Activated naive CD8-positive, alpha-beta T cell (primary cell): ENCODE results near the gene REM2.
A peak's percentile ranks its signal among the peaks of the same experiment; 100 is the strongest.
"Not testable (repeated sequence)": the region's sequence is repeated elsewhere in the genome, so short reads cannot be mapped to it uniquely, and the experiment has no call there.

ENCODE experiments used
- H3K27ac Mint-ChIP-seq: one replicate; pipeline ENCODE4 v1.8.0; 2021; ENCODE audit warnings: mixed read lengths
- H3K27me3 Mint-ChIP-seq: one replicate; pipeline ENCODE4 v1.8.0; 2021; ENCODE audit warnings: mixed read lengths
- H3K36me3 Mint-ChIP-seq: one replicate; pipeline ENCODE4 v1.8.0; 2021; ENCODE audit warnings: mixed read lengths
- H3K4me1 Mint-ChIP-seq: one replicate; pipeline ENCODE4 v1.8.0; 2021; ENCODE audit warnings: low read depth, mixed read lengths
- H3K4me3 Mint-ChIP-seq: one replicate; pipeline ENCODE4 v1.8.0; 2021; ENCODE audit warnings: mild to moderate bottlenecking, mixed read lengths
- H3K9me3 Mint-ChIP-seq: one replicate; pipeline ENCODE4 v1.8.0; 2021; ENCODE audit warnings: low read depth, mixed read lengths

Gene REM2

DNA sequence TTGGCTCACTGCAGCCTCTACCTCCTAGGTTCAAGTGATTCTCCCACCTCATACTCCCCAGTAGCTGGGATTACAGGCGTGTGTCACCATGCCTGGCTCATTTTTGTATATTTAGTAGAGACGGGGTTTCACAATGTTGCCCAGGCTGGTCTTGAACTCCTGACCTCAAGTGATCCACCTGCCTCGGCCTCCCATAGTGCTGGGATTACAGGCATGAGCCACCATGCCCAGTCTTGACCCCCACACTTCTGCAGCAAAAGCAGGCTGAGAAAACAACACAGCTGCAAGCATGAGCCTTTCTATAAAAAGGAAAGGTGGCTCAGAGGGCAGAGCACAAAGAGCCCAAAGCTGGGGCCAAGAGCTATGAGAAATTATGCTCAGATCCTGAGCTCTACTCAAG, 22.6 kb upstream of the REM2 start:
- not testable (repeated sequence) for H3K27ac Mint-ChIP-seq, H3K36me3 Mint-ChIP-seq, H3K9me3 Mint-ChIP-seq, H3K4me3 Mint-ChIP-seq
- peaks cover 12% of the 10 kb centered on the region for H3K27me3 Mint-ChIP-seq
- H3K4me1 Mint-ChIP-seq = peaks cover 24% of the 10 kb centered on the region

DNA sequence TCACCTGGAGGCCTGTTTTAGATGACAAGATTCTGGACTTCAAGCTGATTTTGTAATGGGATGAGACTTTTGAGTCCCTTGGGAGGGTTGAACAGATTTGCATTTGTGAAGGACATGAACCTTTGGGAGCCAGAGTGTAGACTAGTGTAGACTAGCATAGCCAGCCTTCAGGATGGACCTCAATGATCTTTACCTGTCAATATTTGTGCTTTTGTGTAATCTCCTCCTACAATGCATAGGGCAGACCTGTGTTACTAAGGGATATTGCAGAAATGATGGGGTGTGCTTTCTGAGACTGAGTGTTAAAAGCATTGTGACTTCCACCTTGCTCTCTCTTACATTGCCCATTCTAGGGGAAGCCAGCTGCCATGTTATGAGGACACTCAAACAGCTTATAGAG, 21.4 kb upstream of the REM2 start:
- Mint-ChIP-seq H3K4me1 (peaks cover 22% of the 10 kb centered on the region), H3K9me3 (no peaks in the 10 kb centered on the region), H3K4me3 (no peak overlapping the region), H3K27me3 (peaks cover 8% of the 10 kb centered on the region), H3K27ac (no peak overlapping the region), H3K36me3 (peaks cover 4% of the 10 kb centered on the region)

DNA sequence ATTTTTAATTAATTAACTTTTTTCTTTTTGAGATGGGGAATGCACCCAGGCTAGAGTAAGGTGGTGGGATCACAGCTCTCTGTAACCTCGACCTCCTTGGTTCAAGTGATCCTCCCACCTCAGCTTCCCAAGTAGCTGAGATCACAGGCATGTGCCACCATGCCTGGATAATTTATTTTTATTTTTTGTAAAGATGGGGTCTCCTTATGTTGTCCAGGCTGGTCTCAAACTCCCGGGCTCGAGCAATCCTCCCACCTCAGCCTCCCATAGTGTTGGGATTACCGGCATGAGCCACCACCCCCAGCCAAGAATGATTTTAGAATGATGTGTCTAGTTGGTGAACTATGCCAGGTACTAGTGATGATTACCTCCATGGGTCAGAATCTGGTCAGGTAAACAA, 18.0 kb upstream of the REM2 start:
- H3K36me3 Mint-ChIP-seq = peaks cover 4% of the 10 kb centered on the region
- no peak overlapping the region for H3K27ac Mint-ChIP-seq
- H3K4me1 Mint-ChIP-seq = peaks cover 8% of the 10 kb centered on the region
- H3K27me3 Mint-ChIP-seq = peaks cover 8% of the 10 kb centered on the region
- H3K4me3 Mint-ChIP-seq = no peak overlapping the region
- H3K9me3 Mint-ChIP-seq = no peaks in the 10 kb centered on the region

DNA sequence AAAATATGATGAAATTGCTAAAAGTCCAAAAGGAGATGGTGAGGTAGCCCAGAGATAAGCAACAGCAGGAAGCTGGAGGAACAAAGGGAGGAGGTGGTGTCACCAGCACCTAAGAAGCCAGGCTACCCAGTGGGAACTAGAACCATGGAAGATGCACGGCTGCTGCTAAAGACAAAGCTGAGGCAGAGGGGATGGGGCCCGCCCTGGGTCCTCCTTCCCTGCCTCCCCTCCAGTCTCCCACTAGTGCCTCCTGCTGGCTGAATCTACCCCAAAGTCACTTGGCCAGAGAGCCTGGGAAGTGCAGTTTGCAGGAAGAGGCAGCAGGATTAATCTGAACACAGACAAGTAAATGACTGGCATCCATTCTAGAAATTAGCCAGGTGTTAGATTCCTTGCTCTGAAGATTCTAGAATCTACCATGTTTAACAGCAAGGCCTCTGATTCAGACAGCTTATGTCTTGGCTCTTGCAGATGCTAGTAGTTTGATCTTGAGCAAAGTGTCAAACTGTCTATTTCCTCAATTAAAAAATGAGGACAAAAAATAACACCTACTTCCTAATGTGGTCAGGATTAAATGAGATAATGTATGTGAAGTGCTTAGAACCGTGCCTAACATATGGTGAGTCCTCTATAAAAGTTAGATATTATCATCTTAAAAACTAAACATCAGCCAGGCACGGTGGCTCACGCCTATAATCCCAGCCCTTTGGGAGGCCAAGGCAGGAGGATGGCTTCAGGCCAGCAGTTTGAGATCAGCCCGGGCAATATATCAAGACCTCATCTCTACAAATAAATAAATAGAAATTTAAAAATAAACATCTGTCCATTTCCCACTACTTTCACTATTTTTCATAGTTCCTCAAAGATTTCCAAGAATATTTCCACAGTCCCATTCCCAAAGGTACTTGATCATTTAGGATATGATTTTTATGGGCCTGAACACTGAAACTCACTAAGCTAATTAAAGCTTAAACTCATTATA, 17.3 kb upstream of the REM2 start:
- no peak overlapping the region for H3K4me3 Mint-ChIP-seq
- H3K4me1 Mint-ChIP-seq = peaks cover 13% of the 10 kb centered on the region
- H3K27ac Mint-ChIP-seq = no peak overlapping the region
- H3K27me3 Mint-ChIP-seq = peaks cover 8% of the 10 kb centered on the region
- H3K36me3 Mint-ChIP-seq = peaks cover 4% of the 10 kb centered on the region
- no peaks in the 10 kb centered on the region for H3K9me3 Mint-ChIP-seq

DNA sequence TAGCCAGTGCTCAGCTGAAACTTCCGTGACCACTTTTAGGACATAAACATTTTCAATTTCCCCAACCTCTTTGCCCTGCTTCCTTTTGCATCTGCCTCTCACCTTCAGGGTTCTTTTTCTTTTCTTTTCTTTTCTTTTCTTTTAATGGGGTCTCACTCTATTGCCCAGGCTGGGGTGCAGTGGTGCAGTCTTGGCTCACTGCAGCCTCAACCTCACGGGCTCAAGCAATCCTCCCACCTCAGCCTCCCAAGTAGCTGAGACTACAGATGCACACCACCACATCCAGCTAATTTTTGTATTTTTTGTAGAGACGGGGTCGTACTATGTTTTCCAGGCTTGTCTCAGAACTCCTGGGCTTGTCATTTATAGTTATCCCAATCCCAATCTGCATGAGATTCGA, 16.1 kb upstream of the REM2 start:
- Mint-ChIP-seq H3K36me3 (peaks cover 1% of the 10 kb centered on the region), H3K4me3 (no peak overlapping the region), H3K9me3 (no peaks in the 10 kb centered on the region), H3K27me3 (peaks cover 2% of the 10 kb centered on the region), H3K27ac (no peak overlapping the region), H3K4me1 (peaks cover 17% of the 10 kb centered on the region)

DNA sequence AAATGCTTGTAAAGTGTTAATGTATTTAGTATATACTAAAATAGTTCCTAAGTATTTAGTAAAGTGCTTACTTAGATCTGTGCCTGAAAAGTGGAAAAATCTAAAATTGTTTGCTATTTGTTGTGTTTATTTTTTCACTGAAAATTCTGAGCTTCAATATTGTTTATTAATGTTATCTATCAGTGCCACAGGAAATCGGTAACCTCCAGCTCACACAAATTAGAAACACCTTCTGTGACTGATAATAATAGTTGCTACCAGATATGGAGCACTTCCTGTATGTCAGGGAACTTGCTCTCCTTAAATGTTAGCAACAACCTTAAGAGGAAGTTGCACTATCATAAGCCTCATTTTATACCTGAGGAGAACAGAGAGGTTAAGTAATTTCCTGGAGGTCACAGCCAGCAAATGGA, 12.2 kb upstream of the REM2 start:
- Mint-ChIP-seq H3K36me3 (no peaks in the 10 kb centered on the region), H3K4me3 (peak overlapping the region; percentile 97), H3K9me3 (no peaks in the 10 kb centered on the region), H3K27ac (peak overlapping the region; percentile 98), H3K27me3 (no peaks in the 10 kb centered on the region), H3K4me1 (peaks cover 30% of the 10 kb centered on the region)

DNA sequence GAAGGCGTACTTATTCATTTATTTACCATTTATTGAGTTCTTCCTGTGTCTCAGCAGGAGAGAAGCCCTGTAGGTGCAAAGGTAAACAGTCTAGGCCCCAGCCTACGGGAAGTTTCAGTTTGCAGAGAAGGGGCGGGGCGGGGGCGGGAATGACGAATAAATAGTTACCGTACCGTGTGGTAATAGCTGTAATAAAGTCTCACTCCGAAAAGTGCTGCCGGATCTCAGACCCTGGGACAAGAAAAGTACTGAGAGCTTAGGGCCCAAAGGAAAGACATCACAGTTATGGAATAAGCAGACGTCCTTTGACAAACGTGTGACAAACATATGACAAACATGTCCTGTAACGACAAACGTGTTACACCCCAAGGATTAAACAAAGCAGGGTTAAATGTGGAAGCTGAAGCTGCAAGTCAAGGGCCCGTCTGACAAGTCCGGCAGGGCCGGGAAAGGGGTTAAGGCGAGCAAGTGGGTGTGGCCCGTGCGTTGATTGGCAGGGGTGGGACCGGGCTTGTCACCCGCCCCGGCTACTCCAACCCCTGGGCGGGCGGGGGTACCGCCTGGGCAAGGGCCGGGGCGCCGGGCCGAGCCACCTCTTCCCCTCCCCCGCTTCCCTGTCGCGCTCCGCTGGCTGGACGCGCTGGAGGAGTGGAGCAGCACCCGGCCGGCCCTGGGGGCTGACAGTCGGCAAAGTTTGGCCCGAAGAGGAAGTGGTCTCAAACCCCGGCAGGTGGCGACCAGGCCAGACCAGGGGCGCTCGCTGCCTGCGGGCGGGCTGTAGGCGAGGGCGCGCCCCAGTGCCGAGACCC, 11.6 kb upstream of the REM2 start, which contains the start of gene LRP10:
Gene LRP10, plus strand, starts transcription at position 517 of the 809 bp plus-strand sequence. CDS start 564 bp downstream, outside the sequence.
- Mint-ChIP-seq H3K4me3 (peak within 1 kb of the TSS; percentile 97), H3K27me3 (no peaks in the 10 kb centered on the region), H3K27ac (peak within 1 kb of the TSS; percentile 98), H3K9me3 (no peaks in the 10 kb centered on the region), H3K36me3 (no peaks in the 10 kb centered on the region), H3K4me1 (peaks cover 33% of the 10 kb centered on the region)

DNA sequence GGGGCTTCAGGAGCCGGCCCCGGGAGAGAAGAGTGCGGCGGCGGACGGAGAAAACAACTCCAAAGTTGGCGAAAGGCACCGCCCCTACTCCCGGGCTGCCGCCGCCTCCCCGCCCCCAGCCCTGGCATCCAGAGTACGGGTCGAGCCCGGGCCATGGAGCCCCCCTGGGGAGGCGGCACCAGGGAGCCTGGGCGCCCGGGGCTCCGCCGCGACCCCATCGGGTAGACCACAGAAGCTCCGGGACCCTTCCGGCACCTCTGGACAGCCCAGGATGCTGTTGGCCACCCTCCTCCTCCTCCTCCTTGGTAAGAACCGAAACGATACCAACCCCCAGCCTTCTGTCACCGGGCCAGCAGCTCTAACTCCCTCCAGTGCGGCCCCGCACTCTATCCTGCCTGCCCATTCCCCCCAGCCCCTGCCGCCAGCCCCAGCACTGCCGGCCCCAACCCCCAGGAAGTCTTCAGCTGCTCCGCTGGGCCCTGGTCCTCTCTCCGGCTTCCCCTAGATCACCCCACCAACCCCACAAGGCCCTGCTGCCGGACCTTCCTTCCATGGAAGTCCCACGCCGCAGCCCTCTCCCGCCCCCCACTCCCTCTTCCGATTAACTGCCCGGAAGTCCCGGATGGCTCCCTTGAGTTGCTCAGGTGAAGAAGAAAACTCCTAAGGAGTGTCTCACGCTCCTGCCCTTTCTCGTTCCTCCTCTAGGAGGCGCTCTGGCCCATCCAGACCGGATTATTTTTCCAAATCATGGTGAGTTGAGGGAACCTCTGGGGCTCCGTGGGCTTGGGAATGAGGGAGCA, 10.8 kb upstream of the REM2 start:
- Mint-ChIP-seq H3K27ac (peak overlapping the region; percentile 87), H3K36me3 (no peaks in the 10 kb centered on the region), H3K27me3 (no peaks in the 10 kb centered on the region)

DNA sequence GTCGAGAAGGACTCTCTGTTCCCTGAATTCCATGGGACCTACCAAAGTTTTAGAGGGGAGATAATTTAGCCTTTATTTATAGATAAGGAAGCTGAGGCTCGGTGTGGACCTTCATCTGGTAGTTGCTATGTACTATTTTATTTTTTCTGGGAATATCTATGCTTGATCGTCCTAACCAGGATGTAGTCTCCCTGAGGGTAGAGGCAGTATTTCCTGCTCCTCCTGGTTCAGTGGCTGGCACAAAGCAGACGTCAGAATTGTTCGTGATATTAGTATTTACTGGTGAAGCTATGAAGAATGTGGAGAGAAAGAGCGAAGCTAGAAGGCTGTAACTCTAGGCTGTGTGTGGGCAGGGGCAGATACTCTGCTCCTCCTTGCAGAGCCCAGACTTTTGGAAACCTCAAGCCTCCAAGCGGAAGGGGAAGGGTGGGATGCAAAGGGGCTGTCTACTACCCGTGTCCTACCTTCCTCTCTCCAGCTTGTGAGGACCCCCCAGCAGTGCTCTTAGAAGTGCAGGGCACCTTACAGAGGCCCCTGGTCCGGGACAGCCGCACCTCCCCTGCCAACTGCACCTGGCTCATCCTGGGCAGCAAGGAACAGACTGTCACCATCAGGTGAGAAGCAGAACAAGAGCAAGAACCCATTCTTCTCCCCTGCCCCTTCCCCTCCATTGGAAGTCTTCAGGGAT, 10.0 kb upstream of the REM2 start:
- peak overlapping the region; percentile 87 for H3K27ac Mint-ChIP-seq
- no peaks in the 10 kb centered on the region for H3K36me3 Mint-ChIP-seq
- H3K9me3 Mint-ChIP-seq = no peaks in the 10 kb centered on the region
- H3K4me1 Mint-ChIP-seq = peaks cover 31% of the 10 kb centered on the region
- H3K4me3 Mint-ChIP-seq = peak overlapping the region; percentile 90
- H3K27me3 Mint-ChIP-seq = no peaks in the 10 kb centered on the region

More for the DNA sequence above, 10.8 kb upstream of the REM2 start:
- Mint-ChIP-seq H3K4me3 (peak overlapping the region; percentile 97), H3K4me1 (peaks cover 31% of the 10 kb centered on the region), H3K9me3 (no peaks in the 10 kb centered on the region)

DNA sequence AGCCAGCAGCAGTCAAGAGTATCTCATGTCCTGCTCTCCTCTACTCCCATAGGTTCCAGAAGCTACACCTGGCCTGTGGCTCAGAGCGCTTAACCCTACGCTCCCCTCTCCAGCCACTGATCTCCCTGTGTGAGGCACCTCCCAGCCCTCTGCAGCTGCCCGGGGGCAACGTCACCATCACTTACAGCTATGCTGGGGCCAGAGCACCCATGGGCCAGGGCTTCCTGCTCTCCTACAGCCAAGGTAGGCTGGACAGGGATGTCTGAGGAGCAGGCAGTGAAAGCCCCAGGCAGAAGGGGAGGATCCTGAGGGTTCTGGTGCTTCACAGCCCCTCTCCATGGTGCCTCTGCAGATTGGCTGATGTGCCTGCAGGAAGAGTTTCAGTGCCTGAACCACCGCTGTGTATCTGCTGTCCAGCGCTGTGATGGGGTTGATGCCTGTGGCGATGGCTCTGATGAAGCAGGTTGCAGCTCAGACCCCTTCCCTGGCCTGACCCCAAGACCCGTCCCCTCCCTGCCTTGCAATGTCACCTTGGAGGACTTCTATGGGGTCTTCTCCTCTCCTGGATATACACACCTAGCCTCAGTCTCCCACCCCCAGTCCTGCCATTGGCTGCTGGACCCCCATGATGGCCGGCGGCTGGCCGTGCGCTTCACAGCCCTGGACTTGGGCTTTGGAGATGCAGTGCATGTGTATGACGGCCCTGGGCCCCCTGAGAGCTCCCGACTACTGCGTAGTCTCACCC, 7.8 kb upstream of the REM2 start:
- no peak overlapping the region for H3K27ac Mint-ChIP-seq
- H3K4me1 Mint-ChIP-seq = peaks cover 31% of the 10 kb centered on the region
- no peak overlapping the region for H3K4me3 Mint-ChIP-seq
- no peaks in the 10 kb centered on the region for H3K36me3 Mint-ChIP-seq
- H3K9me3 Mint-ChIP-seq = no peaks in the 10 kb centered on the region
- H3K27me3 Mint-ChIP-seq = no peaks in the 10 kb centered on the region

DNA sequence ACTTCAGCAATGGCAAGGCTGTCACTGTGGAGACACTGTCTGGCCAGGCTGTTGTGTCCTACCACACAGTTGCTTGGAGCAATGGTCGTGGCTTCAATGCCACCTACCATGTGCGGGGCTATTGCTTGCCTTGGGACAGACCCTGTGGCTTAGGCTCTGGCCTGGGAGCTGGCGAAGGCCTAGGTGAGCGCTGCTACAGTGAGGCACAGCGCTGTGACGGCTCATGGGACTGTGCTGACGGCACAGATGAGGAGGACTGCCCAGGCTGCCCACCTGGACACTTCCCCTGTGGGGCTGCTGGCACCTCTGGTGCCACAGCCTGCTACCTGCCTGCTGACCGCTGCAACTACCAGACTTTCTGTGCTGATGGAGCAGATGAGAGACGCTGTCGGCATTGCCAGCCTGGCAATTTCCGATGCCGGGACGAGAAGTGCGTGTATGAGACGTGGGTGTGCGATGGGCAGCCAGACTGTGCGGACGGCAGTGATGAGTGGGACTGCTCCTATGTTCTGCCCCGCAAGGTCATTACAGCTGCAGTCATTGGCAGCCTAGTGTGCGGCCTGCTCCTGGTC, 7.2 kb upstream of the REM2 start:
- Mint-ChIP-seq H3K27ac (no peak overlapping the region), H3K4me1 (peaks cover 25% of the 10 kb centered on the region), H3K27me3 (no peaks in the 10 kb centered on the region), H3K9me3 (no peaks in the 10 kb centered on the region), H3K4me3 (no peak overlapping the region), H3K36me3 (no peaks in the 10 kb centered on the region)

DNA sequence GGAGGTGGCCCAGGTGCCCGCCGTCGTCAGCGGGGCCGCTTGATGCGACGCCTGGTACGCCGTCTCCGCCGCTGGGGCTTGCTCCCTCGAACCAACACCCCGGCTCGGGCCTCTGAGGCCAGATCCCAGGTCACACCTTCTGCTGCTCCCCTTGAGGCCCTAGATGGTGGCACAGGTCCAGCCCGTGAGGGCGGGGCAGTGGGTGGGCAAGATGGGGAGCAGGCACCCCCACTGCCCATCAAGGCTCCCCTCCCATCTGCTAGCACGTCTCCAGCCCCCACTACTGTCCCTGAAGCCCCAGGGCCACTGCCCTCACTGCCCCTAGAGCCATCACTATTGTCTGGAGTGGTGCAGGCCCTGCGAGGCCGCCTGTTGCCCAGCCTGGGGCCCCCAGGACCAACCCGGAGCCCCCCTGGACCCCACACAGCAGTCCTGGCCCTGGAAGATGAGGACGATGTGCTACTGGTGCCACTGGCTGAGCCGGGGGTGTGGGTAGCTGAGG, 6.0 kb upstream of the REM2 start:
- no peak overlapping the region for H3K4me3 Mint-ChIP-seq
- no peaks in the 10 kb centered on the region for H3K27me3 Mint-ChIP-seq
- no peak overlapping the region for H3K27ac Mint-ChIP-seq
- no peaks in the 10 kb centered on the region for H3K9me3 Mint-ChIP-seq
- H3K36me3 Mint-ChIP-seq = no peaks in the 10 kb centered on the region
- peaks cover 23% of the 10 kb centered on the region for H3K4me1 Mint-ChIP-seq
